ENCODE measurements around the gene ZNF33B.

Gene ZNF33B

DNA sequence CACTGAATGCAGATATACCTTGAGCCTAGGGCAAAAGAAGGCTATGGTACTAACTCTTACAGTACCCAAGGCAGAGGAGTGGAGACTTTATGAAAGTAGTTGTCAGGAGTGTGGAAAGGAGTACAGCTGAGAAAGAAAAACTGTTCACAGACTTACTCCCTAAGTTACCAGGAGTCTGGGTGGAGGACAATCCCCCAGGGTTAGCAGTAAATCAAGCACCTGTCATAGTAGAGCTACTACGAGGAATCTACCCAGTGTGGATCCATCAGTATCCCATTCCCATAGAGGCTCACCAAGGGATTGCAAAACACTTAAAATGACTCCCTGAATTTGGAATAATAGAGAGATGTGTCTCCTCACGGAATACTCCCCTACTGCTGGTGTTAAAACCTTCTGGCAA lies 10.1 kb upstream of the ZNF33B start:
- Histone ChIP-seq H3K27ac (ENCODE audit: low read depth, low read length, poor library complexity, severe bottlenecking) (no peak overlapping the region), H3K4me2 (ENCODE audit: low read length) (no peak overlapping the region), H3K36me3 (ENCODE audit: insufficient read depth, low read length) (no peaks in the 10 kb centered on the region), H3K27me3 (ENCODE audit: insufficient read depth, low read length) (no peaks in the 10 kb centered on the region), H3K4me3 (ENCODE audit: low read depth, low read length, poor library complexity, severe bottlenecking) (no peak overlapping the region), H3K4me1 (ENCODE audit: insufficient read depth, low read length, severe bottlenecking) (no peaks in the 10 kb centered on the region), H4K20me1 (ENCODE audit: insufficient read depth, low read length) (no peaks in the 10 kb centered on the region), H3K9ac (ENCODE audit: low read length) (no peak overlapping the region), H3K79me2 (ENCODE audit: insufficient read depth, low read length) (no peaks in the 10 kb centered on the region), H3K9me3 (ENCODE audit: low read length) (no peaks in the 10 kb centered on the region), H3F3A (ENCODE audit: insufficient read depth, low read length) (no peaks in the 10 kb centered on the region), H2AFZ (ENCODE audit: low read length) (no peak overlapping the region), H3K9me2 (ENCODE audit: low read depth, low read length) (no peaks in the 10 kb centered on the region)
- TF ChIP-seq CTCF (IDR thresholded peaks at IDR 0.05; ENCODE audit: low read length) (no peak), EZH2 (IDR thresholded peaks at IDR 0.05; ENCODE audit: borderline replicate concordance, low read length) (no peak)

GRCh38 chr10:42646687-42647640 lies 8.6 kb upstream of the ZNF33B start:
- H3K4me1 ChIP-seq (ENCODE audit: insufficient read depth, low read length, severe bottlenecking), result no peaks in the 10 kb centered on the region
- H3K9ac ChIP-seq (ENCODE audit: low read length), result no peak overlapping the region
- no peak overlapping the region for H2AFZ ChIP-seq (ENCODE audit: low read length)
- no peak overlapping the region for H3K4me2 ChIP-seq (ENCODE audit: low read length)
- no peaks in the 10 kb centered on the region for H3K9me2 ChIP-seq (ENCODE audit: low read depth, low read length)
- no peaks in the 10 kb centered on the region for H3K36me3 ChIP-seq (ENCODE audit: insufficient read depth, low read length)
- no peaks in the 10 kb centered on the region for H3K9me3 ChIP-seq (ENCODE audit: low read length)
- TF ChIP-seq CTCF (IDR thresholded peaks at IDR 0.05; ENCODE audit: low read length) (no peak), EZH2 (IDR thresholded peaks at IDR 0.05; ENCODE audit: borderline replicate concordance, low read length) (no peak)
- H3F3A ChIP-seq (ENCODE audit: insufficient read depth, low read length), result no peaks in the 10 kb centered on the region
- no peak overlapping the region for H3K27ac ChIP-seq (ENCODE audit: low read depth, low read length, poor library complexity, severe bottlenecking)
- no peaks in the 10 kb centered on the region for H4K20me1 ChIP-seq (ENCODE audit: insufficient read depth, low read length)
- no peak overlapping the region for H3K4me3 ChIP-seq (ENCODE audit: low read depth, low read length, poor library complexity, severe bottlenecking)
- H3K79me2 ChIP-seq (ENCODE audit: insufficient read depth, low read length), result no peaks in the 10 kb centered on the region
- H3K27me3 ChIP-seq (ENCODE audit: insufficient read depth, low read length), result no peaks in the 10 kb centered on the region

- H2AFZ ChIP-seq (ENCODE audit: low read length), result no peak overlapping the region
- no peak overlapping the region for H3K27ac ChIP-seq (ENCODE audit: low read depth, low read length, poor library complexity, severe bottlenecking)
- H3K9me2 ChIP-seq (ENCODE audit: low read depth, low read length), result no peaks in the 10 kb centered on the region
- no peaks in the 10 kb centered on the region for H3K27me3 ChIP-seq (ENCODE audit: insufficient read depth, low read length)
- no peak overlapping the region for H3K4me2 ChIP-seq (ENCODE audit: low read length)
- no peaks in the 10 kb centered on the region for H3K79me2 ChIP-seq (ENCODE audit: insufficient read depth, low read length)
- no peaks in the 10 kb centered on the region for H3F3A ChIP-seq (ENCODE audit: insufficient read depth, low read length)
- no peak overlapping the region for H3K4me3 ChIP-seq (ENCODE audit: low read depth, low read length, poor library complexity, severe bottlenecking)
- no peaks in the 10 kb centered on the region for H3K4me1 ChIP-seq (ENCODE audit: insufficient read depth, low read length, severe bottlenecking)
- no peaks in the 10 kb centered on the region for H3K9me3 ChIP-seq (ENCODE audit: low read length)
- no peak overlapping the region for H3K9ac ChIP-seq (ENCODE audit: low read length)
- H4K20me1 ChIP-seq (ENCODE audit: insufficient read depth, low read length), result no peaks in the 10 kb centered on the region
- no peak for TF ChIP-seq EZH2 (IDR thresholded peaks at IDR 0.05; ENCODE audit: borderline replicate concordance, low read length)
- TF ChIP-seq CTCF (IDR thresholded peaks at IDR 0.05; ENCODE audit: low read length), result no peak
- H3K36me3 ChIP-seq (ENCODE audit: insufficient read depth, low read length), result no peaks in the 10 kb centered on the region
Observed at GRCh38 chr10:42646214-42646613, 7.8 kb upstream of the ZNF33B start.

Measured in OCI-LY1 (cell line).